GM10248 (cell line): ENCODE measurements around the gene DMBX1.
A peak's percentile ranks its signal among the peaks of the same experiment; 100 is the strongest.

Experiments used
- CTCF ChIA-PET: fragments of 300-600 bp; sonication (Branson Sonifier 250); formaldehyde crosslinking; extraction: SDS; loops from one replicate; lab custom pipeline; 2021; ENCODE audit warnings: antibody characterized with exemption; lab: Yijun Ruan, JAX
- POLR2A ChIA-PET: fragments of 350-650 bp; sonication (Branson Sonifier 250); formaldehyde crosslinking; extraction: SDS; loops from one replicate; lab custom pipeline; 2020; ENCODE audit warnings: antibody characterized with exemption; lab: Yijun Ruan, JAX
- DNase-seq: peaks from one replicate; pipeline ENCODE4 v3.0.0; 2012; ENCODE audit errors: extremely low spot score
- TF ChIP-seq, protein P1 (sequence below): IDR thresholded peaks from 2 replicates; pipeline ENCODE4 v1.5.1; 2012; ENCODE audit warnings: mild to moderate bottlenecking, low read depth; ENCODE audit errors: extremely low read depth, missing control alignments, control extremely low read depth

Gene DMBX1

DNA sequence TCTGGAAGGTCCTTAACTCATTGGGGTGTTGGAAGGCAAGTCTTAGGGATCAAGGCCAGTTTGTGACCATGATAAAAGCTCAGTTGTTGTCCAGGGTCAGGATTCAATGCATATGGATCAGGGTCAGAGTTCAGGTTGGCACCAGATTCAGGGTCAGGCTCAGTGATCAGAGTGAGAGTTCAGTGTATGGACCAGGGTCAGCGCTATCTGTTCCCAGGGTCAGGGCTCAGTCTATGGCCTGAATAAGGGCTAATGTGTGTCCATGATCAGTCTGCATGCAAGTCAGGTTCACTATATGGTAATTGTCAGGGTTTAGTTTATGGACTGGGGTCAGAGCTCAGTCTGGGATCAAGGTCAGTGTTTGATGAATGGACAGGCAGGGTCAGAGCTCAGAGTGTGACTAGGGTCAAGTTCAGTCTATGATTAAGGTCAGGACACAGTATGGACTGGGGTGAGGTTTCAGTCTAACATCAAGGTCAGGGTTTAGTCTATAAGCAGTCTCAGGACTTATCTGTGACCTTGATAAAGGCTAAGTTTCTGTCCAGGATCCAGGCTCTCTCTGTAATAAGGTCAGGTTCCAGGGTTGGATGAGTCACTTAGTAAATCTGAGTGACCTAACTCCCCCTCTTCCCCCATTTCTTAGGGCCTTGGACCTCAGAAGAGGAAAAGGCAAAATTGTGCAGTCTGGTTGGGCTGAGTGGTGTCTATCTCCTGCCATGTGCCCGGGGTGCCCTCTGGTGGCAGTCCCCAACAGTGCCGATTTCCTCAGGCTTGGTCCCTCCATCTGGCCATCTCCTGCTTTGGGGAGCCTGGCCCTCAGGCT lies 38.0 kb downstream of the DMBX1 start:
- POLR2A ChIA-PET: no interaction called here
- TF ChIP-seq, protein P1, sequence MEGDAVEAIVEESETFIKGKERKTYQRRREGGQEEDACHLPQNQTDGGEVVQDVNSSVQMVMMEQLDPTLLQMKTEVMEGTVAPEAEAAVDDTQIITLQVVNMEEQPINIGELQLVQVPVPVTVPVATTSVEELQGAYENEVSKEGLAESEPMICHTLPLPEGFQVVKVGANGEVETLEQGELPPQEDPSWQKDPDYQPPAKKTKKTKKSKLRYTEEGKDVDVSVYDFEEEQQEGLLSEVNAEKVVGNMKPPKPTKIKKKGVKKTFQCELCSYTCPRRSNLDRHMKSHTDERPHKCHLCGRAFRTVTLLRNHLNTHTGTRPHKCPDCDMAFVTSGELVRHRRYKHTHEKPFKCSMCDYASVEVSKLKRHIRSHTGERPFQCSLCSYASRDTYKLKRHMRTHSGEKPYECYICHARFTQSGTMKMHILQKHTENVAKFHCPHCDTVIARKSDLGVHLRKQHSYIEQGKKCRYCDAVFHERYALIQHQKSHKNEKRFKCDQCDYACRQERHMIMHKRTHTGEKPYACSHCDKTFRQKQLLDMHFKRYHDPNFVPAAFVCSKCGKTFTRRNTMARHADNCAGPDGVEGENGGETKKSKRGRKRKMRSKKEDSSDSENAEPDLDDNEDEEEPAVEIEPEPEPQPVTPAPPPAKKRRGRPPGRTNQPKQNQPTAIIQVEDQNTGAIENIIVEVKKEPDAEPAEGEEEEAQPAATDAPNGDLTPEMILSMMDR: peak; percentile 97
- peak; percentile 87 for DNase-seq
- CTCF ChIA-PET: interaction anchor here (0.7 to 16.4 kb wide), 27 partner anchors 9 to 194 kb away, joined by 3 to 169 read pairs (median 4); no protein-coding TSS in a partner anchor

DNA sequence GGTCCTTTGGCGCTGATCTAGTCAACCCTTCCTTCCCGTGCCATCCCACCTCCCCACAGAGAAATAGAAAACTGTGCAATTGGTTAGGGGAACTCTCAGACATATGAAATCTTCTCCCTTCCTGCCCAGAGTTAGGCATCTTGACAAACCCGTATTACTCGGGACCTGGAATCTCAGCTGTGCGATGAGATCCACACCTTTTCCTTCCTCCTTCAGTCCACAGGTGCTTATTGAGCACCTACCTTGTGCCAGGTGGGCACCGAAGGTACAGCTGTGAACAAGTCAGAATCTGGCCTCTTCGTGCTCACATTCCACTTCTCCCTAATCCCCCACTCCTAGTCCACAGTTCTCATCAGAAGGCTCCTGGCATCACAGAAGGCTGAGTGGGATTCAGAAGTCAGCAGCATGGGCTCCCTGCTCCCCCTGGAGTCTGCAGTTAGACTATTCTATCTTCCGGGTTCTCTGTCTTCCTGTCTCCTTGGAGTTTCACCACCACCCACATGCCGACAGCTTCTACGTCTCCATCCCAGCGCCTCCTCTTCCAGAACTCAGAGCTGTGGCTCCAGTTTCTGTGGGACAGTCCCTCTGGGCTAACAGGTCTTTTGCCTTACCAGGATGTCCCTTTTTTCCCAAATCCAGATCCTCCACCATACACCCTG lies 38.8 kb downstream of the DMBX1 start:
- DNase-seq: no peak
- ChIA-PET CTCF (interaction anchor here (0.8 to 16.4 kb wide), 16 partner anchors 10 to 196 kb away, joined by 3 to 169 read pairs (median 6); no protein-coding TSS in a partner anchor), POLR2A (no interaction called here)
- TF ChIP-seq, protein P1: no peak

DNA sequence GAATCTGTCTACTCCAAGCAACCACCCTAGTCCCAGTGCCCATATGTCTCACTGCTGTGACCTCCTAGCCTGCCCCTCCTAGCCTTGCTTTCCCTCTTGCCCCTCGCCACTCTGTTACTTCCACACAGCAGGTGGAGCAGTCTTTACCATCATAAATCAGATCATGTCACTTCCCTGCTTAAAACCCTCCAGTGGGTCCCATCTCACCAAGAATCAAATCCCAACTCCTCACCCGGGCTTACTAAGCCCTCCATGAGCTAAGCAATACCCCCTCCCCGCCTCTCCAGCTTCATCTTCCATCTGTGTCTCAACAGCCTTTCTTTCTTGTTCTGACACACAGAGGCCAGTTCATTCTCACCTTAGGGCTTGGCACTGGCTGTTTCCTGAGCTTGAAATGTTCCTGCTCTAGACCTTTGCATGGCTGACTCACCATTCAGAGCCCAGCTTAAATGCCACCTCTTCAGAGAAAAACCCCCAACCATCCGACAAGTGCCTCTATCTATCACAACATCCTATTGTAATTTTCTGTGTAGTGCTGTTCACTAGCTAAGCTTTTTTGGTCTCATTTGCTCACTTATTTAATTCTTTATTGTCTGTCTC lies 39.5 kb downstream of the DMBX1 start:
- DNase-seq: no peak
- ChIA-PET CTCF (interaction anchor here (0.8 to 16.4 kb wide), 16 partner anchors 11 to 196 kb away, joined by 3 to 169 read pairs (median 6); no protein-coding TSS in a partner anchor), POLR2A (interaction anchor here (0.6 kb wide), 1 partner anchor 939 kb away, joined by 4 read pairs; no protein-coding TSS in a partner anchor)
- TF ChIP-seq, protein P1: no peak

DNA sequence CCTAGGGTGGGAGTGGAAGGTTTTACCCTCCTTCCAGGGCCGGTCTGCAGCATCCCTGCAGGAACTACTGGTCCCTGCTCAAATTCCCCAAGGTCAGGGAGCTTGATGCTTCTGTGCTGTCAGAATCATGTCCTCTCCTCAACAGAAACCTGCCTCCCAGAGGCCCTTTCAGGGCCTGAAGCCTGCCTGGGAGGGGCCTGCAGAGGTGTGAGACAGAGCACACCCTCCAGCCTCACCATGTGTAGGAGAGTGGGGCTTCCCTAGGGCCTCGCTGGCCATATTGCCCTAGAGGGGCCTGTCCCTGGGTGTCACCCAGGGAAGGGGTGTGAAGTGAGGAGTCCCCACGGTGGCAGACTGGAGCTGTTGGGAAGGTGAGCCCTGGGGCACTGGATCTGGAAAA lies 40.7 kb downstream of the DMBX1 start:
- ChIA-PET CTCF (interaction anchor here (1.2 to 16.4 kb wide), 9 partner anchors 11 to 196 kb away, joined by 3 to 169 read pairs (median 6); no protein-coding TSS in a partner anchor), POLR2A (no interaction called here)
- no peak for DNase-seq
- TF ChIP-seq, protein P1: no peak

DNA sequence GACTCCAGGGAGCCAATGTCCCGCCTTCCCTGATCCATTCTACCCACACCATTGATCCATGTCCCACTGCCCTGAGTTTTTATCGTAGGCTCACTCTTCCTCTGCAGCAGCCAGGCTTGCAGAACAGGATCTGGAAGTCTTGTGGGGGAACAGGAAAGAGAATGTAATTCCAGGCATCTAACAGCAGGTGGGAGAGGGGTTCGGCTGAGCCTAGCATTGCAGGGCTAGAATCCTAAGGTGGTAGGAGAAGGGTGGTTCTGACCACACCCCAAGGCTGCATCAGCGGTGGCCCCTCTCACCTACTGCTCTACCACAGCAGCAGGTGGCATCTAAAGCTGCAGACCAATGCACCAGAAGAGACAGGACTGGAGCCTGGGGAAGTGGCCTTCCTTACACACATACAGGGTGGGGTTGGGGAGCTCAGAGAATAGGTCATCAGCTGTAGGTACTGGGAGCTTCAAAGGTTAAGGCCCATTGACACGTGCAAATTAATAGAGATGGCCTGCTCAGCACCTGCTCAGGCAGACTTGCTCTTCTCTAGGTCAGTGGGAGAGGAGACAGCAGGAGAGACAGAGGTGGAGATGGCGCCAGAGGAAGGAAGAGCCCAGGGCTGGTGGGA lies 41.3 kb downstream of the DMBX1 start:
- ChIA-PET CTCF (interaction anchor here (1.2 to 16.4 kb wide), 6 partner anchors 11 to 195 kb away, joined by 3 to 169 read pairs (median 73); no protein-coding TSS in a partner anchor), POLR2A (no interaction called here)
- DNase-seq: no peak
- TF ChIP-seq, protein P1: no peak
